Measurements from ENCODE around the gene MBOAT7.

MBOAT7 gene

DNA sequence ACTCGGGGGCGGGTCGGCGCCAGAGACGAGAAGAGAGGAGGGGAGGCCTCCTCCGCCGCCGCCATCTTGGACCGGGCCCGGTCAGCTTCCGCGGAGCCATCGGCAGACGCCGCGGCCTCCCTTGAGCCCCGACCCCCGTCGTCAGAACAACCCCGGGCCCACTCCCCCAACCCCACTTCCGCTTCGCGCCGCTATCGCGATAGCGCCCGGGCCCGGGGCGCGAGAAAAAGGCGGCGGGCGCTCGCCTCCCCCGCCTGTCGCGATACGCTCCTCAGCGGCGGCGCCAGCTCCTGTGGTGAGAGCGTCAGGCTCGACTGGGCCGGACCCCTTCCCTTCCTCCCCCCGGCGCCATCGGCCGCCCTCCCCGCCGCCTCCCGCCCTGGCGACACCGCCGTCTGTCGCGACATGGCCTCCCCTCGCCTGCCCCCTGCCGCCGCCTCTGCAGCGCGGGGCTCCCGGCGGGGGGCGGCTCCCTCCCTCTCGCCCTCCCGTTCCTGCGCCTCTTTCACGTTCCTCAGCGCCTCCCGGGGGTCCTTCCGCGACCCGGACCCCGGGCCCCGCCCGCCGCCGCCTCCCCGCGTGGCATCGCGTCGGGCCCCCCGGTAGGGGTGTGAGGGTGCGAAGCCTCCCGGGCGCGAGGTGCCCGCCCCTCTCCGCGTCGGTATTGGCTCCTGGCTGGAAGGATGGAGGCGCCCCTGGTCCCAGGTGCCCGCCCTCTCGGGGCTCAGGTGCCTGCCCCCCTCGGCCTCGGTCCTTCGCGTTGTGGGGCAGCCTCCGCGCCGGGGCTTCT lies 51.5 kb downstream of the MBOAT7 start, which contains the start of gene CNOT3:
Gene CNOT3, plus strand, starts transcription at position 64 of the 790 bp plus-strand sequence. CDS start 5,217 bp downstream, outside the sequence.
- FAIRE-seq, result no peak
- DNase-seq (ENCODE audit: insufficient read length, low spot score), result no peak
- TF ChIP-seq, protein P1, sequence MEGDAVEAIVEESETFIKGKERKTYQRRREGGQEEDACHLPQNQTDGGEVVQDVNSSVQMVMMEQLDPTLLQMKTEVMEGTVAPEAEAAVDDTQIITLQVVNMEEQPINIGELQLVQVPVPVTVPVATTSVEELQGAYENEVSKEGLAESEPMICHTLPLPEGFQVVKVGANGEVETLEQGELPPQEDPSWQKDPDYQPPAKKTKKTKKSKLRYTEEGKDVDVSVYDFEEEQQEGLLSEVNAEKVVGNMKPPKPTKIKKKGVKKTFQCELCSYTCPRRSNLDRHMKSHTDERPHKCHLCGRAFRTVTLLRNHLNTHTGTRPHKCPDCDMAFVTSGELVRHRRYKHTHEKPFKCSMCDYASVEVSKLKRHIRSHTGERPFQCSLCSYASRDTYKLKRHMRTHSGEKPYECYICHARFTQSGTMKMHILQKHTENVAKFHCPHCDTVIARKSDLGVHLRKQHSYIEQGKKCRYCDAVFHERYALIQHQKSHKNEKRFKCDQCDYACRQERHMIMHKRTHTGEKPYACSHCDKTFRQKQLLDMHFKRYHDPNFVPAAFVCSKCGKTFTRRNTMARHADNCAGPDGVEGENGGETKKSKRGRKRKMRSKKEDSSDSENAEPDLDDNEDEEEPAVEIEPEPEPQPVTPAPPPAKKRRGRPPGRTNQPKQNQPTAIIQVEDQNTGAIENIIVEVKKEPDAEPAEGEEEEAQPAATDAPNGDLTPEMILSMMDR (IDR thresholded peaks at IDR 0.05; ENCODE audit: insufficient read depth, missing control alignments), result no peak

DNA sequence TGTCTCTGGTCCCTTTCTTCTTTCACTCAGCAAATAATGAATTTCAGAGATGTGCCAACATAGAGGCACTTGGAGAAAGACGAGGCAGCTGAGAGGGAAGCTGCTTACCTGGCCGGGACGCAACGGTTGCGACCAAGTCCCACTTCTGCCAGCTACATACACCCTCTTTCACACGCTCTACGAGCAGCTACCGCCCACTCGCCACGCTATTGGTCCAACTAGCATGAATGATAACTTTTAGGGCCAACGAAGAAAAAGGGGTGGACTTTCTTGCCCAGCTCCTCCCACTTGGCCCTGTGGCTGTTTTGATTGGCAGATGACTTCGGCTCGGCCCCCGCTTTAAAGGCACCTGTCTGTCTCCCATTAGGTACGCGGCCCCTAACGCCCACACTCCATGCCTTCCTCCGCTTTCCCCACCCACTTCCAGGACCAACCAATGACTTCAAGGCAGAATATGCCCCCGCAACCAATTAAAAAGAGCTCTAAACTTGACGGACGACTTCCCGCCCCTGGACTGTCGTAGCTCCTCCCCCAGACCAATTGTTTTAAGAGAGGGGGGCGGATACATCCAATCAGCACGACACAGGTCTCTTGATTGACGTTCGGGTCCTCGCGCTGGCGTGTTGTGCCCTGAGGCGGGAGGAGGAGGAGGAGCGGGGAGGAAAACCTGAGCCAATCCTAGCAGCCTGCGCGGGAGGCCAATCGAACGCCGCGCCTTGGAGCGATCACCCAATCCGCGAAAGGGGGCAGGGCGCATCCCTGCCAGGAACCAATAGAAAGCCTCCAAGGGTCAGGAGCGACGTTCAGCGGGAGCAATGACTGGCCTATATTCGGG lies 52.3 kb downstream of the MBOAT7 start:
- FAIRE-seq (peak; percentile 61), DNase-seq (ENCODE audit: insufficient read length, low spot score) (peak; percentile 98)
- TF ChIP-seq, protein P1 (IDR thresholded peaks at IDR 0.05; ENCODE audit: insufficient read depth, missing control alignments), result no peak

DNA sequence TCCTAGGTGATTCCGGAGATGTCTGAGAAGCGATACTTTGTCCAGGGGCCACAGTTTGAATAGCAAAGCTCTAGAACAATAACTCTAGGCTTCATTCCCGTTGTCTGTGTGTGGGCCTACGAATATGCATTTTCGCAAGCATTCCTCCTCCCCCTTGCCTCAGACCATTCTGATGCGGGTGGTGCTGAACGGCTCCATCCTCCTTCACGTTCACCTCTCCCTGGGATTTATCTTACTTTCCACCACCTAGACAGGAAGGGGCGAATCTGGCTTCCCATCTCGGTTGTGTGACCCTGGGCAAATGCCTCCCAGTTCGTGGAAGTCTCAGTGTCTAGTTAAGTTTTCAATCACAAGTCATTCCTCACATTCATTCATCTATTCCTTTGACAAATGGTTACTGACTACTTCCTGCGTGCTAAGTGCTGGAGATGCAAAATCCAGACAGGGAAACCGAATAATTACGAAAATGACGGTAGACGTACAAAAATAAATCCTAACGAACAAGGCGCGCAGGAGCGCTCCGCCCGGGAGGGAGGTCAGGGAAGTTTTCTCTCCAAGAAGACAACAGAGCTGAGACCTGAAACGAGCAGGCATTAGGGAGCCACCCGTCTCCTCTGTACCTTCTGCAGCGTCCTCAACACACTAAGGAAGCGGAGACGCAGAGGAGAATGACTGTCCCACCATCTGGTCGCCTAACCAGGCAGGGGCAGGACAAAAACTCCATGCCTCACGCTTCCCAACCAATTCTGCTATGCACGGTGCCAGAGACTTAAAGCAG lies 53.1 kb downstream of the MBOAT7 start:
- TF ChIP-seq, protein P1 (IDR thresholded peaks at IDR 0.05; ENCODE audit: insufficient read depth, missing control alignments), result no peak
- FAIRE-seq (no peak), DNase-seq (ENCODE audit: insufficient read length, low spot score) (no peak)

DNA sequence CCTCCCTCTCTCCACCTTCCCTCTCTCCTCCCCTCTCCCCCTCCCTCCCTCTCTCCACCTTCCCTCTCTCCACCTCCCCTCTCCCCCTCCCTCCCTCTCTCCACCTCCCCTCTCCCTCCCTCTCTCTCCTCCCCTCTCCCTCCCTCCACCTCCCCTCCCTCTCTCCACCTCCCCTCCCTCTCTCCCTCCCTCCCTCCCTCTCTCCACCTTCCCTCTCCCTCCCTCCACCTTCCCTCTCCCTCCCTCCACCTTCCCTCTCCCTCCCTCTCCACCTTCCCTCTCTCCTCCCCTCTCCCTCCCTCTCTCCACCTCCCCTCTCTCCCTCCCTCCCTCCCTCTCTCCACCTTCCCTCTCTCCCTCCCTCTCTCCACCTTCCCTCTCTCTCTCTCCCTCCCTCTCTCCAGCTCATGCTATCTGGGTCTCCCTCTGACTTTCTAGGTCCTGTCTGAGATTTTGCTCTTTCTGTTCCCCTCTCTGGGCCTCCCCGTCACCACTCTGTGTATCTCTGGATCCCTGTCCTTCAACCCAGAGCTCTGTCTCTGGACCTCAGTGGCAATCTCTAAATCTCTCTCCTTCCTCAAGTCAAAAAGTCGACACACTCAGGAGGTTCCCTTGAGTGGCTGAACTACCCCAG lies 55.3 kb downstream of the MBOAT7 start:
- FAIRE-seq, result no peak
- no peak for DNase-seq (ENCODE audit: insufficient read length, low spot score)
- TF ChIP-seq, protein P1 (IDR thresholded peaks at IDR 0.05; ENCODE audit: insufficient read depth, missing control alignments), result no peak

DNA sequence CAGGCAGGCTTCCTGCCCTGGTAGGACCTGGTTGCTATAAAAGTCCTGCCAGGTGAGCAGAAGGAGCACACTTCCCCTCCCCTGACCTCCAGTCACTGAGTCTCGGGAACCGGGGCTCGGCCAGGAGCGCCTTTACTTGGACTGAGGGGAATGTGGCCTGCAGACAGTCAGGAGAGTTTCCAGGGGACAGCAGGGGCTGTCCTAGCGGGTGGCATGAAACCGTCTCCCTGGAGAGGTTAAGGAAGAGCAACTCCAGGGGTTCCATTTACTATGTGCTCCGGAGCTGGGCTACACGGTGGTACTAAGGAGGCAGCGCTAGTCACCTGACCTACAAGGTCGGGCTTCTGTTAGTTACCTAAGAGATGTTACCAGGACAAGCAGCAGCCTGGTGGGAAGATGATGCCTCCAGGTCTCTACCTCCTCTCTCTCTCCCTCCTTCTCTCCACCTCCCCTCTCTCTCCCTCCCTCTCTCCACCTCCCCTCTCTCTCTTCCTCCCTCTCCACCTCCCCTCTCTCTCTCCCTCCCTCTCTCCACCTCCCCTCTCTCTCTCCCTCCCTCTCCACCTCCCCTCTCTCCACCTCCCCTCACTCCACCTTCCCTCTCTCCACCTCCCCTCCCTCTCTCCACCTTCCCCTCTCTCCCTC lies 55.9 kb downstream of the MBOAT7 start:
- TF ChIP-seq, protein P1 (IDR thresholded peaks at IDR 0.05; ENCODE audit: insufficient read depth, missing control alignments), result no peak
- FAIRE-seq (no peak), DNase-seq (ENCODE audit: insufficient read length, low spot score) (no peak)

DNA sequence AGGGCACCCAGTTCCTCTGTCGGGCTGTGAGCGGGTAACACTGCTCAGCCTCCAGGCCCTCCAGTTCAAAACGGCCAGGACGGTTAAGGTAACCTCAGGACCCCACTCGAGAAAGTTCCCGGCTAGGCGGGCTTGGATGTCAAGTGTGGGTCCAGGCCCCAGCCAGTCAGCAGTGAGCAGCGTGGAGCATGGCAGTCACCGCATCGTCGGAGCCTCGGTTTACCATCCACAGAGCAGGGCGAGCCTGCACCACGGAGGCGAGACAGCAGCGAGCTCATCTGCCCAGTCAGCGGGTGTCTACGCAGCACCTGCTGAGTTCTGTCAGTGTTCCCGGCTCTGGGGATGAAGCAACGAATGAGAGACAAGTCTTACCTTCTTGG lies 59.8 kb downstream of the MBOAT7 start:
- DNase-seq (ENCODE audit: insufficient read length, low spot score), result no peak
- FAIRE-seq, result no peak
- TF ChIP-seq, protein P1 (IDR thresholded peaks at IDR 0.05; ENCODE audit: insufficient read depth, missing control alignments), result no peak

Measured in D721Med (cell line).